Activated T-helper 9 cell treated with anti-CD3 and anti-CD28 coated beads, Interleukin-2, amount 50 U/mL, for 16 hours (primary cell): ENCODE measurements around the gene TPGS2.
"Not testable (repeated sequence)": the region's sequence is repeated elsewhere in the genome, so short reads cannot be mapped to it uniquely, and the experiment has no call there.

ENCODE experiments used
- DNase-seq: peaks from one replicate; pipeline ENCODE4 v3.0.0-alpha.2; 2020; ENCODE audit warnings: low read depth

The TPGS2 gene

GRCh38 chr18:36775396-36775795 is 53.4 kb downstream of the TPGS2 start:
- no peak for DNase-seq

GRCh38 chr18:36772241-36772723 is 56.5 kb downstream of the TPGS2 start:
- no peak for DNase-seq

- no peak for DNase-seq
These were observed 57.6 kb downstream of the TPGS2 start for GRCh38 chr18:36771245-36771644.

GRCh38 chr18:36770315-36770946 is 58.4 kb downstream of the TPGS2 start:
- DNase-seq = no peak

GRCh38 chr18:36769611-36770314 is 59.0 kb downstream of the TPGS2 start:
- DNase-seq = no peak

GRCh38 chr18:36769172-36769571 is 59.6 kb downstream of the TPGS2 start:
- DNase-seq = no peak

GRCh38 chr18:36766836-36767235 is 62.0 kb downstream of the TPGS2 start:
- DNase-seq = no peak

GRCh38 chr18:36762965-36763364 is 65.8 kb downstream of the TPGS2 start:
- not testable (repeated sequence) for DNase-seq

- DNase-seq = no peak
These were observed 66.7 kb downstream of the TPGS2 start for GRCh38 chr18:36762074-36762473.

- DNase-seq = no peak
These were observed 67.6 kb downstream of the TPGS2 start for GRCh38 chr18:36761186-36761698.

- no peak for DNase-seq
These were observed 68.2 kb downstream of the TPGS2 start for GRCh38 chr18:36760598-36760997.

GRCh38 chr18:36759167-36759776 is 69.5 kb downstream of the TPGS2 start:
- DNase-seq = no peak

GRCh38 chr18:36758623-36759022 is 70.2 kb downstream of the TPGS2 start:
- no peak for DNase-seq

- no peak for DNase-seq
These were observed 70.8 kb downstream of the TPGS2 start for GRCh38 chr18:36757991-36758390.

GRCh38 chr18:36757081-36757480 is 71.7 kb downstream of the TPGS2 start:
- DNase-seq = no peak

GRCh38 chr18:36756242-36756641 is 72.6 kb downstream of the TPGS2 start:
- no peak for DNase-seq

- DNase-seq = no peak
These were observed 75.6 kb downstream of the TPGS2 start for GRCh38 chr18:36752929-36753865.

- no peak for DNase-seq
These were observed 83.4 kb downstream of the TPGS2 start for GRCh38 chr18:36745219-36745975.

GRCh38 chr18:36744261-36744876 is 84.4 kb downstream of the TPGS2 start:
- DNase-seq = no peak
